SK-N-MC (cell line): ENCODE results near the gene ADAMTS12.

Source experiments
- DNase-seq: peaks from one replicate; pipeline ENCODE4 v3.0.0-alpha.2; 2011; ENCODE audit warnings: low read depth, low spot score
- H3K27ac ChIP-seq: fragments of 200-600 bp; sonication (generic); 2 replicates; pipeline ENCODE4 v1.5.1; 2016; ENCODE audit warnings: mixed run types
- H3K36me3 ChIP-seq: fragments of 200-600 bp; sonication (generic); 2 replicates; pipeline ENCODE4 v1.6.1; 2017; ENCODE audit warnings: antibody characterized with exemption, low read length, mixed read lengths; ENCODE audit not compliant: insufficient read depth
- H3K4me3 ChIP-seq: fragments of 200-600 bp; sonication (generic); 2 replicates; pipeline ENCODE4 v1.5.1; 2016
- H3K9ac ChIP-seq: fragments of 200-600 bp; sonication (generic); 2 replicates; pipeline ENCODE4 v1.8.0; 2017; ENCODE audit warnings: mixed run types, mixed read lengths; ENCODE audit not compliant: insufficient read length
- H3K9me3 ChIP-seq: fragments of 200-600 bp; sonication (generic); 2 replicates; pipeline ENCODE4 v1.6.1; 2017; ENCODE audit warnings: low read depth, mild to moderate bottlenecking, antibody characterized with exemption, low read length, moderate library complexity, mixed read lengths
- EZH2 ChIP-seq: fragments of 200-600 bp; sonication (generic); IDR thresholded peaks from one replicate; pipeline ENCODE4 v1.6.1; 2017; ENCODE audit warnings: antibody characterized with exemption
- FOXP2 ChIP-seq: optimal IDR thresholded peaks from 2 replicates; pipeline ENCODE3; 2011; ENCODE audit warnings: mild to moderate bottlenecking, moderate library complexity; ENCODE audit not compliant: insufficient read depth; ENCODE audit errors: extremely low read length, control extremely low read depth
- POLR2AphosphoS5 ChIP-seq: IDR thresholded peaks from 2 replicates; pipeline ENCODE4 v1.6.1; 2012; ENCODE audit warnings: mild to moderate bottlenecking, low read depth, low read length, borderline replicate concordance

ADAMTS12 gene

DNA sequence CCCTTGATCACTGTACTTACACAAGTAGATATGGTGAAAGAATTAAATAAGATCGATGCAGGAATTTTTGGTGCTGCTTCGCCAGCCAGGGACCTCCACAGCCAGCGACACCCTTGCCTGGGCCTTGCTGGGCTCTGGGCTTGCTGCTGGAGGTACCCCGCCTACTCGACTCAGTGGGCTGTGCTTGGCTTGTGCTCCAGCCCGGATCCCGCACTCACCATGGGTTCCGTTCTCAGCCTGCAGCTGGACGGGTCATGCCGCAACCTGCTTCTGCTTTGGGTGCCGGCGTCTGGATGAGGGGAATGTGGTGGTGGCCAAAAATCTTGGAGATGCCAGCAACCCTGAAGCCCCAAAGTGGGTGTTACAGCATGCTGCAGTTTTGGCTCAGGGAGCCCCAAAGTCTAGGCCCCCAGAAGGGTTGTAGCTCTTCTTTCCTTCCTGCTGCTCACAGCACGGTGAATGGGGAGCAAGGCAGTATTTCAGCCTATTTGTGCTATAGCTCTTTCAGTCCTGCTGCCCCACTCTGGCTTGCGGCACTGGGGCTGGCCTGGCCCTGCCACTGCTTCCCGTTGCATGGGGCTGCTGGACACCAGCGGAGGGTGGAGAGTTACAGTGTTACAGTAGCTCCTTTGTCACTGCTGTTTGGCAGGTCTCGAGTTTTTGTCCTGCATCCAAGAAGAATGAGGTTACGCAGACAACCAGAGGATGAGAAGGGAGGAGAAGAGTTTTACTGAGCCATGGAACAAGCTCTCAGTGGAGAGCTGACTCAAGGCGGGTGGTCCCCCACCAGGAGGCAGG, 403.0 kb downstream of the ADAMTS12 start:
- DNase-seq, result no peak
- no peaks in the 10 kb centered on the region for H3K9me3 ChIP-seq
- no peak overlapping the region for H3K4me3 ChIP-seq
- no peaks in the 10 kb centered on the region for H3K36me3 ChIP-seq
- TF ChIP-seq FOXP2 (no peak), EZH2 (no peak), POLR2AphosphoS5 (no peak)
- no peak overlapping the region for H3K27ac ChIP-seq
- H3K9ac ChIP-seq, result no peak overlapping the region

DNA sequence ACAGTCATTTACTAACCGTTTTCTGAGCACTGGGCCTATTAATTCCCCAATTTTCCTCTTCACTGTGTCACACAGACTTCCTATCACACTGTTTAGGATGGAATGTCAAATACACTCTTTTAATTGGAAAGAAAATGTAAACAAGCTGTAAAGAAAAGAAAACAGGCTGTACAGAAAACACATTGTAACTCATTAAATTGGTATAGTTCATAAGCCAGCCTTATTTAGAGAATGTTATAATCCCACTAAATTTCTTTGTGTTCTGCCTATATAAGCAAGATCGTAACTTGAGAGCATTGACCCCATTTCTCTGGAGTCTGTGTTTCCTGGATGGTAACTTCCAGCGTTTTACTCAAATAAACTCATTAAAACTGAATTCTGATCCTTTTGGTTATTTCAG, 404.6 kb downstream of the ADAMTS12 start:
- H3K9me3 ChIP-seq, result no peaks in the 10 kb centered on the region
- no peak overlapping the region for H3K27ac ChIP-seq
- H3K9ac ChIP-seq, result no peak overlapping the region
- TF ChIP-seq POLR2AphosphoS5 (no peak), FOXP2 (no peak), EZH2 (no peak)
- no peak for DNase-seq
- H3K36me3 ChIP-seq, result no peaks in the 10 kb centered on the region
- H3K4me3 ChIP-seq, result no peak overlapping the region

DNA sequence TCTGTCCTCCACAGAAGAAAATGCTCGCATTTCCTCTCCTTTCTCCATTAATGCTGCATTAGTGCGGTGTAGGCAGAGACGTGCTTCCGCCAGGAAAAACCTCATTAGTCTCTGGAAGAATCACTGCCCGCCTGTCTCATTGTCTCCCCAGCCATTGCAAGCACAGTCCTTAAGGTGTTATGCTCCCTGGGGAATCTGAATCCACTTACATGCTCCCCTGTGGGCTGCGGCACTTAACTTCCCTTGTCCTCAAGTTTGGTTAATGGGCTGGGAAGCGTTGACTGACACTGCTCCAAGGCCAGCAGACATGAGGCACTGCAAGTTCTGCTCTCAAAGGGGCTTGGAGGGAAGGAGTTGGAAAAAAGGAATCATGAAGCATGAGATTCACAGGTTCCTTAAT, 409.5 kb downstream of the ADAMTS12 start:
- Histone ChIP-seq H3K27ac (no peak overlapping the region), H3K9ac (no peak overlapping the region), H3K9me3 (no peaks in the 10 kb centered on the region), H3K36me3 (no peaks in the 10 kb centered on the region), H3K4me3 (no peak overlapping the region)
- TF ChIP-seq EZH2, result no peak
- TF ChIP-seq FOXP2, result no peak
- no peak for TF ChIP-seq POLR2AphosphoS5
- no peak for DNase-seq

DNA sequence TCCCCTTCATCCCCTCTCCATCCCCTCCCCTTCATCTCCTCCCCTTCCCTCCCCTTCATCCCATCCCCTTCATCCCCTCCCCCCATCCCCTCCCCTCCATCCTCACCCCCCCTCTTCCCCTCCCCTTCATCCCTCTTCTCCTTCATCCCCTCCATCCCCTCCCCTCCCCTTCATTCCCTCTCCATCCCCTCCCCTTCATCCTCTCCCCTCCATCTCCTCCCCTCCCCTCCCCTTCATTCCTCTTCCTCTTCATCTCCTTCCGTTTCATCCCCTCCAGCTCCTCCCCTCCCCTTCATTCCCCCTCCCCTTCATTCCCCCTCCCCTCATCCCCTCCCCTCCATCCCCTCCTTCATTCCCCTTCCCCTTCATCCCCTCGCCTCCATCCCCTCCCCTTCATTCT, 410.9 kb downstream of the ADAMTS12 start:
- Histone ChIP-seq H3K36me3 (no peaks in the 10 kb centered on the region; the same call in 1 of the 2 replicates), H3K9me3 (no peaks in the 10 kb centered on the region), H3K4me3 (no peak overlapping the region), H3K9ac (no peak overlapping the region), H3K27ac (no peak overlapping the region)
- TF ChIP-seq EZH2 (no peak), POLR2AphosphoS5 (no peak)
- DNase-seq, result no peak

DNA sequence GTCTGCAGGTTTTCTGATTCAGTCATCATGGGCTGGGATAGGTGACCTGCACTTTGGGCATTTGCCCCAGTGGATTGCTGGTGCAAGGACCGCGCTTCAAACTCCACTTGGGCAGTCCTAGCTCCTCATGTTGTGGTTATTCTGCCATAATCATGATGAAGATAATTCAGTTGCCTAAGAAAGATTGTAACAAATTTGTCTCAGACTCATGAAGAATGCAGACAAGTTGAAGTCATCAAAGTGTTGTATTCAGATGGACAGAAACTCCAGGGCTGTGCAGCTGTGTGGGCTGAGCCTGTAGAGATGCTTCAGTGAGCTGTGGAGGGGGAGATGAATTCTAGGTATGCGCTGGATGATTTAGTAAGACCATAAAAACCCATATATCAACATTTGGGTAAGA, 412.5 kb downstream of the ADAMTS12 start:
- no peak overlapping the region for H3K27ac ChIP-seq
- H3K36me3 ChIP-seq, result peaks cover 9% of the 10 kb centered on the region; the same call in 1 of the 2 replicates
- no peak for DNase-seq
- H3K9me3 ChIP-seq, result no peaks in the 10 kb centered on the region
- H3K9ac ChIP-seq, result no peak overlapping the region
- TF ChIP-seq FOXP2, result no peak
- no peak for TF ChIP-seq EZH2
- no peak for TF ChIP-seq POLR2AphosphoS5
- no peak overlapping the region for H3K4me3 ChIP-seq

DNA sequence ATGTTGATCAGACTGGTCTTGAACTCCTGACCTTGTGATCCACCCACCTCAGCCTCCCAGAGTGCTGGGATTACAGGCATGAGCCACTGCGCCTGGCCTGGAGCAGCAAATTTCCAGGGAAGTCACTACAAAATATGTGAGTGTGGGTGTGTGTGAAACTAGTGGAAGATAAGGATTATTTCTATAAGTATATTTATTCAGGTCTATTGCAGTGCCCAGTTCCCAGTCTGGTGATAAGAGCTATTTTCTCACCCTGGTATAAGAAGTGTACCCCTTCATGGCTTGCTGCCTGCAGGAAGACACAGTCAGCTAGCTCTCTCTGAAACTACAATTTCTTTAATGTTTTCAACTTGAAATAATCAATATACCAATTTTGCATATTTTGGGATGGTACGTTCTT, 414.0 kb downstream of the ADAMTS12 start:
- H3K9me3 ChIP-seq, result no peaks in the 10 kb centered on the region
- no peak overlapping the region for H3K4me3 ChIP-seq
- no peak overlapping the region for H3K9ac ChIP-seq
- H3K36me3 ChIP-seq, result peaks cover 18% of the 10 kb centered on the region; the same call in 1 of the 2 replicates
- no peak for DNase-seq
- H3K27ac ChIP-seq, result no peak overlapping the region
- no peak for TF ChIP-seq EZH2
- TF ChIP-seq FOXP2, result no peak
- TF ChIP-seq POLR2AphosphoS5, result no peak

DNA sequence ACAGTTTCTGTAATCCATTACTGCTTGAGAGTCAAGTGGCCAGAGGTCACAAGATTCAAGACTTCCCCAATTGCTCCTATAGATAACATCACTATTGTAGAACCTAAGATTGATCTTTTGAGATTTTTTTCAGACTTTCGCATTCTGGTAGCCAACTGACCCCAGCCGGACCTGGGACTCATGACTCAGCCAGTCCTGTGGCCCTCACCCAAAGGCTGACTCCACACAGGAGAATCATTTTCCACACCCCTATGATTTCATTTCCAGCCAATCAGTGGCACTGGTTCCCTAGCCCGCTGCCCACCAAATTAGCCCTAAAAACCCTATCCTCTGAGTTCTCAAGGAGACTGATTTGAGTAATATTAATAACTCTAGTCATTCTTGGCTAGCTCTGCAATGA, 414.8 kb downstream of the ADAMTS12 start:
- TF ChIP-seq FOXP2 (no peak), EZH2 (no peak), POLR2AphosphoS5 (no peak)
- peaks cover 26% of the 10 kb centered on the region for H3K36me3 ChIP-seq

DNA sequence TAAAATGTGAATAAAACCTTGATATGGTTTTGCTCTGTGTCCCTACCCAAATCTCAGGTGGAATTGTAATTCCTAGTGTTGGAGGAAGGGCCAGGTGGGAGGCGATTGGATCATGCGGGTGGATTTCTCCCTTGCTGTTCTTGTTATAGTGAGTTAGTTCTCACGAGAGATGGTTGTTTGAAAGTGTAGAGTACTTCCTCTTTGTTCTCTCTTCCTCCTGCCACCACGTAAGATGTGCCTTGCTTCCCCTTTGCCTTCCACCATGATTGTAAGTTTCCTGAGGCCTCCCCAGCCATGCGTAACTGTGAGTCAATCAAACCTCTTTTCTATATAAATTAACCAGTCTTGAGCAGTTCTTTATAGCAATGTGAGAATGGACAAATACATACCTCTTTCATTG, 416.1 kb downstream of the ADAMTS12 start:
- H3K9ac ChIP-seq, result no peak overlapping the region
- H3K9me3 ChIP-seq, result no peaks in the 10 kb centered on the region
- no peak for TF ChIP-seq POLR2AphosphoS5
- no peak for TF ChIP-seq EZH2
- no peak for TF ChIP-seq FOXP2
- no peak overlapping the region for H3K4me3 ChIP-seq
- peaks cover 35% of the 10 kb centered on the region for H3K36me3 ChIP-seq
- no peak for DNase-seq
- no peak overlapping the region for H3K27ac ChIP-seq

More for the DNA sequence above, 414.8 kb downstream of the ADAMTS12 start:
- Histone ChIP-seq H3K4me3 (no peak overlapping the region), H3K9ac (no peak overlapping the region), H3K27ac (no peak overlapping the region), H3K9me3 (no peaks in the 10 kb centered on the region)
- no peak for DNase-seq

DNA sequence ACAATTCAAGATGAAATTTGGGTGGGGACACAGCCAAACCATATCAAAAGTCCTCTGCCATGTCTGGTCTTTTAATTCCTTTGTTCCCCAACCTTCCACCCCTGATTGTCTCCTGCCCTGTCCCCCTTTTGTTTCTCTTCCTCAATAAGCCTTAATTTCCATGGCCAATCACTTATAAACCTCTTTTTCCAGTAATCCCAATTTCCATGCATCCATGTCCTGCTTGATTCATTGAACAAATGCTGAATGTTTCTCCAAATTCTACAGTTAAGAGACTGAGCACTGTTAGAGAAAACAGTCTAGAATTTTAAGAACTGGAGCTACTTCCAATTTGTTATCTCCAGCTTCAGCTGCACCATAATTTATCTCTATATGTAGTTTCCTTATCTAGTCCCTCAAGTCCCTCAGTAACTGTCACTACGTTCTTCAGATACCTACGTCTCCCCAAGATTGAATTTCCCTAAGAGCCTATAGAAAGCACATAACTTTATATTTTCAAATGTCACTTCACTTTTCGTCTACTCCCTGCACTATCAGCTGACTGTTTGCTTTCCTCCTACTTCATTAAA, 416.8 kb downstream of the ADAMTS12 start:
- Histone ChIP-seq H3K27ac (no peak overlapping the region), H3K4me3 (no peak overlapping the region), H3K9me3 (no peaks in the 10 kb centered on the region), H3K9ac (no peak overlapping the region), H3K36me3 (peaks cover 42% of the 10 kb centered on the region)
- DNase-seq, result no peak
- TF ChIP-seq EZH2 (no peak), FOXP2 (no peak), POLR2AphosphoS5 (no peak)
